Endothelial cell of umbilical vein (primary cell): ENCODE results near the gene ZNF593. TPM values are rescaled to one million over a fixed set of nuclear protein-coding genes. Genes with fewer than 3 reads are reported as not detected.

ENCODE experiments used
- BruUV-seq: library from RNA; stranded (reverse); fragments of 400-500 nt; replicated peaks from 2 replicates; lab custom pipeline; 2021; lab: Mats Ljungman, UMichigan
- CTCF ChIA-PET: fragments of 300-600, 350-600 bp; sonication (Branson Sonifier 250); formaldehyde crosslinking; loops from one replicate; lab custom pipeline; 2021; ENCODE audit warnings: antibody characterized with exemption, inconsistent platforms; lab: Charles Lee
- POLR2A ChIA-PET: fragments of 300-600, 350-600 bp; sonication (Branson Sonifier 250); formaldehyde crosslinking; loops from one replicate; lab custom pipeline; 2021; ENCODE audit warnings: antibody characterized with exemption, inconsistent platforms; lab: Charles Lee
- DNase-seq: peaks from one replicate; pipeline ENCODE4 v3.0.0-alpha.2; 2011; ENCODE audit warnings: low read depth, low spot score
- FAIRE-seq: peaks from 2 replicates; lab custom pipeline; 2011; peaks lifted over from hg19 to GRCh38; lab: Jason Lieb, UNC
- H2AFZ ChIP-seq: 2 replicates; pipeline ENCODE4 v1.6.0; 2012; ENCODE audit warnings: low read depth, low read length, control low read depth, inconsistent platforms
- H3K27ac ChIP-seq: 2 replicates; pipeline ENCODE4 v1.5.1; 2011; ENCODE audit warnings: low read depth, mild to moderate bottlenecking, control low read depth, low read length, moderate library complexity; ENCODE audit not compliant: insufficient read depth
- H3K27me3 ChIP-seq, 2 experiments: 2 replicates each; pipeline versions ENCODE4 v1.6.0 to v1.6.1; 2011; ENCODE audit warnings: low read length in 2 of 2, mixed read lengths in 1 of 2; ENCODE audit not compliant: control insufficient read depth in 2 of 2, insufficient read depth in 2 of 2
- H3K36me3 ChIP-seq, 2 experiments: 2 replicates in 1 of 2; 3 replicates in 1 of 2; pipeline ENCODE4 v1.5.1; 2011; ENCODE audit warnings: low read length in 2 of 2, mild to moderate bottlenecking in 1 of 2, moderate library complexity in 1 of 2; ENCODE audit not compliant: control insufficient read depth in 2 of 2, insufficient read depth in 2 of 2; ENCODE audit errors: extremely low read depth in 1 of 2
- H3K4me1 ChIP-seq: 3 replicates; pipeline ENCODE4 v1.5.1; 2011; ENCODE audit warnings: mild to moderate bottlenecking, low read length; ENCODE audit not compliant: control insufficient read depth, insufficient read depth; ENCODE audit errors: extremely low read depth
- H3K4me2 ChIP-seq: 2 replicates; pipeline ENCODE4 v1.6.1; 2011; ENCODE audit warnings: low read length, control low read depth, mixed read lengths; ENCODE audit not compliant: insufficient read depth
- H3K4me3 ChIP-seq, 3 experiments: fragments of 200-600 bp in 1 of 3; sonication (generic), shearing (Covaris generic) in 1 of 3; replicated peaks in 1 of 3; 2 replicates each; pipeline ENCODE4 v1.5.1; 2011 to 2016; ENCODE audit warnings: control low read depth in 3 of 3, low read length in 3 of 3, mild to moderate bottlenecking in 2 of 3, inconsistent platforms in 1 of 3, low read depth in 1 of 3, moderate library complexity in 1 of 3; ENCODE audit not compliant: insufficient read depth in 1 of 3
- H3K79me2 ChIP-seq: 2 replicates; pipeline ENCODE4 v1.6.0; 2012; ENCODE audit warnings: low read length, inconsistent platforms; ENCODE audit not compliant: control insufficient read depth, insufficient read depth
- H3K9ac ChIP-seq: replicated peaks from 2 replicates; pipeline ENCODE3; 2011; ENCODE audit warnings: low read length, control low read depth; ENCODE audit not compliant: insufficient read depth; ENCODE audit errors: extremely low read depth
- H3K9me1 ChIP-seq: replicated peaks from 3 replicates; pipeline ENCODE4 v1.6.0; 2011; ENCODE audit warnings: mild to moderate bottlenecking, low read length; ENCODE audit not compliant: control insufficient read depth, insufficient read depth; ENCODE audit errors: extremely low read depth
- H3K9me3 ChIP-seq: replicated peaks from 2 replicates; pipeline ENCODE4 v1.5.1; 2012; ENCODE audit warnings: low read length, inconsistent platforms; ENCODE audit not compliant: control insufficient read depth, insufficient read depth
- H4K20me1 ChIP-seq: replicated peaks from 2 replicates; pipeline ENCODE3; 2011; ENCODE audit warnings: mild to moderate bottlenecking, low read length; ENCODE audit not compliant: control insufficient read depth, insufficient read depth; ENCODE audit errors: extremely low read depth
- EZH2 ChIP-seq: IDR thresholded peaks from 2 replicates; pipeline ENCODE4 v1.6.1; 2012; ENCODE audit warnings: borderline replicate concordance, low read depth, mild to moderate bottlenecking, moderate library complexity, low read length, inconsistent platforms; ENCODE audit not compliant: severe bottlenecking
- FOS ChIP-seq: IDR thresholded peaks from 2 replicates; pipeline ENCODE4 v1.6.1; 2011; ENCODE audit warnings: mild to moderate bottlenecking, low read length, moderate library complexity, borderline replicate concordance; ENCODE audit not compliant: insufficient read depth
- GATA2 ChIP-seq: IDR thresholded peaks from 2 replicates; pipeline ENCODE4 v1.7.0; 2011; ENCODE audit warnings: low read depth, mild to moderate bottlenecking, moderate library complexity, mixed read lengths, low read length; ENCODE audit not compliant: insufficient read length, insufficient read depth
- JUN ChIP-seq: IDR thresholded peaks from 2 replicates; pipeline ENCODE4 v1.6.1; 2011; ENCODE audit warnings: borderline replicate concordance, low read depth; ENCODE audit not compliant: insufficient read length, insufficient read depth
- MAX ChIP-seq: IDR thresholded peaks from 2 replicates; pipeline ENCODE4 v1.6.1; 2011; ENCODE audit not compliant: insufficient read depth, insufficient read length
- POLR2A ChIP-seq: IDR thresholded peaks from 2 replicates; pipeline ENCODE4 v1.6.1; 2012; ENCODE audit warnings: low read depth, mild to moderate bottlenecking, control low read depth, low read length
- POLR2AphosphoS5 ChIP-seq: IDR thresholded peaks from 2 replicates; pipeline ENCODE4 v1.6.1; 2012; ENCODE audit warnings: low read depth, mild to moderate bottlenecking, control low read depth, low read length, moderate library complexity; ENCODE audit not compliant: insufficient read depth
- dilution Hi-C: fragments of 300-500 bp; cut with MboI; formaldehyde crosslinking; loops from one replicate; pipeline ENCODE4 v1.15.0; 2019; ENCODE audit warnings: low sequenced_read_pairs; ENCODE audit not compliant: extremely low pct_ligation_motif_present
- intact Hi-C: fragments of 100-400 bp; cut with micrococcal nuclease; formaldehyde crosslinking; loops from one replicate; pipeline ENCODE4 v1.10.0; 2022
- polyA plus RNA-seq, 4 experiments: library from polyadenylated mRNA; depleted of rRNA in 3 of 4; stranded (reverse) in 3 of 4; unstranded in 1 of 4; fragments of >200 nt; gene quantifications; 2 replicates each; pipeline versions ENCODE4 v1.2.1 to v1.2.3, GENCODE V29; 2011 to 2012; ENCODE audit warnings: missing spikeins in 1 of 4
- total RNA-seq: library from RNA; stranded (reverse); gene quantifications from 2 replicates; pipeline ENCODE4 v1.2.3, GENCODE V29; 2021

Gene ZNF593
- total and polyA plus RNA-seq, 2 donors (not counting 3 experiments of a cell fraction or from before 2014, with no cell fraction given): 30.5 to 71.0 TPM

GRCh38 chr1:26158908-26159742 is 10.6 kb upstream of the ZNF593 start, which contains the start of gene FAM110D:
Gene FAM110D (plus strand): TSS chr1:26159079. CDS start chr1:26161292, 2,213 bp downstream.
- no peaks in the 10 kb centered on the region for H3K9me1 ChIP-seq
- peak within 1 kb of the TSS; percentile 33 for H3K9ac ChIP-seq
- FAIRE-seq (peak; percentile 82), DNase-seq (peak; percentile 49)
- H3K4me2 ChIP-seq: peak within 1 kb of the TSS; percentile 16
- CTCF ChIA-PET: interaction anchor here (0.7 to 5.6 kb wide), 6 partner anchors 8 to 327 kb away, joined by 3 to 36 read pairs (median 4); partner anchors contain the start of genes C1orf232 and ZNF593
- no peaks in the 10 kb centered on the region for H3K9me3 ChIP-seq
- no peaks in the 10 kb centered on the region for H3K27me3 ChIP-seq
- BruUV-seq: TSS peak; percentile 21
- POLR2A ChIA-PET: no interaction called here
- dilution Hi-C loops (no loop called here), intact Hi-C loops (loop anchor here (10.0 kb wide), 1 partner anchor 254 kb away; the partner anchor contains the start of gene STMN1)
- H4K20me1 ChIP-seq: no peaks in the 10 kb centered on the region
- peak within 1 kb of the TSS; percentile 26 for H2AFZ ChIP-seq
- H3K27ac ChIP-seq: no peak within 1 kb of the TSS
- H3K4me3 ChIP-seq: peak within 1 kb of the TSS in 2 of 3 experiments; percentile 31 to 45
- peaks cover 0 to 4% of the 10 kb centered on the region in 2 experiments for H3K36me3 ChIP-seq
- no peaks in the 10 kb centered on the region for H3K79me2 ChIP-seq
- peaks cover 54% of the 10 kb centered on the region for H3K4me1 ChIP-seq
- TF ChIP-seq POLR2AphosphoS5 (no peak), POLR2A (peak; percentile 54)

GRCh38 chr1:26159743-26160039 is 10.0 kb upstream of the ZNF593 start:
- BruUV-seq: no TSS peak
- POLR2A ChIA-PET: no interaction called here

More at GRCh38 chr1:26159743-26160039, 10.0 kb upstream of the ZNF593 start:
- Histone ChIP-seq H3K36me3 (peaks cover 0 to 4% of the 10 kb centered on the region in 2 experiments), H3K4me1 (peaks cover 52% of the 10 kb centered on the region), H3K4me3 (peak overlapping the region in 2 of 3 experiments; percentile 31 to 45), H3K9me1 (no peaks in the 10 kb centered on the region), H3K4me2 (peak overlapping the region; percentile 16), H3K27ac (no peak overlapping the region), H3K79me2 (no peaks in the 10 kb centered on the region), H3K9me3 (no peaks in the 10 kb centered on the region), H4K20me1 (no peaks in the 10 kb centered on the region), H3K9ac (no peak overlapping the region), H3K27me3 (no peaks in the 10 kb centered on the region), H2AFZ (no peak overlapping the region)
- TF ChIP-seq GATA2: no peak
- no peak for TF ChIP-seq JUN
- no peak for TF ChIP-seq EZH2
- TF ChIP-seq MAX: no peak
- no peak for TF ChIP-seq POLR2AphosphoS5
- no peak for TF ChIP-seq FOS
- dilution Hi-C loops: no loop called here
- no peak for DNase-seq
- intact Hi-C loops: loop anchor here (2.0 to 10.0 kb wide), 2 partner anchors 55 to 255 kb away; partner anchors contain the start of gene STMN1
- FAIRE-seq: no peak
- CTCF ChIA-PET: interaction anchor here (1.6 to 2.5 kb wide), 2 partner anchors 15 to 57 kb away, joined by 3 to 8 read pairs; no protein-coding TSS in a partner anchor
